Heart left ventricle (tissue), 16 donors: Measurements from ENCODE around the gene HTRA2. TPM values are rescaled to one million over a fixed set of nuclear protein-coding genes. Genes with fewer than 3 reads are reported as not detected.

Source experiments
- ATAC-seq, 4 donors: fragments of 200-7000 bp; cut with Tn5 transposase; one replicate each; pipeline ENCODE4 v1.9.1; 2020 to 2022; ENCODE audit warnings: moderate library complexity in 4 of 4, mild to moderate bottlenecking in 3 of 4, moderate number of reproducible peaks in 1 of 4
- DNase-seq, 5 donors: peaks; one replicate each; pipeline ENCODE4 v3.0.0-alpha.2; 2020
- H3K27ac ChIP-seq, 12 donors: fragments of 200-600 bp; sonication (generic) in 4 of 12; one replicate each; pipeline versions ENCODE4 v1.5.0 to v1.8.0; 2016 to 2022; ENCODE audit warnings: mild to moderate bottlenecking in 2 of 12
- H3K27me3 ChIP-seq, 9 donors: fragments of 200-600 bp; sonication (generic) in 2 of 9; one replicate each; pipeline versions ENCODE4 v1.5.1 to v1.8.0; 2016 to 2022; ENCODE audit warnings: mild to moderate bottlenecking in 3 of 9
- H3K36me3 ChIP-seq, 9 donors: fragments of 200-600 bp; sonication (generic) in 2 of 9; one replicate each; pipeline versions ENCODE4 v1.5.0 to v1.8.0; 2018 to 2022; ENCODE audit warnings: mild to moderate bottlenecking in 2 of 9
- H3K4me1 ChIP-seq, 12 donors: fragments of 200-600 bp; sonication (generic) in 4 of 12; one replicate each; pipeline versions ENCODE4 v1.5.0 to v1.8.0; 2016 to 2022; ENCODE audit warnings: mild to moderate bottlenecking in 3 of 12
- H3K4me3 ChIP-seq, 12 donors: fragments of 200-600 bp; sonication (generic) in 4 of 12; one replicate each; pipeline versions ENCODE4 v1.5.0 to v1.8.0; 2017 to 2022; ENCODE audit warnings: mild to moderate bottlenecking in 9 of 12, moderate library complexity in 4 of 12
- H3K9me3 ChIP-seq, 12 donors: fragments of 200-600 bp; sonication (generic) in 4 of 12; one replicate each; pipeline versions ENCODE4 v1.5.0 to v1.8.0; 2016 to 2022; ENCODE audit warnings: mild to moderate bottlenecking in 1 of 12
- POLR2A ChIP-seq, 2 donors: fragments of 450-650 bp; IDR thresholded peaks; one replicate each; pipeline ENCODE4 v1.6.1; 2017; ENCODE audit warnings: antibody characterized with exemption in 2 of 2, mild to moderate bottlenecking in 2 of 2, moderate library complexity in 2 of 2
- WGBS, 4 donors: extraction: QIAGEN DNeasy Blood & Tissue Kit in 2 of 4; methylation state at CpG; one replicate each; pipeline versions ENCODE4 v1.1.5 to v1.1.7; 2013 to 2018; 5-methylcytosine and 5-hydroxymethylcytosine counted together
- intact Hi-C, 10 donors: fragments of 100-400 bp; cut with DNase I; formaldehyde crosslinking; loops; one replicate each; pipeline versions ENCODE4 v1.11.1 to v1.14.2; 2022
- polyA plus RNA-seq, 2 donors: library from polyadenylated mRNA; stranded (reverse); fragments of 200-250 nt; gene quantifications; one replicate each; pipeline ENCODE4 v1.2.3, GENCODE V29; 2013
- total RNA-seq, 9 donors: library from RNA; depleted of rRNA in 2 of 9; stranded (reverse); fragments of >200 nt in 2 of 9; fragmentation: NEBNext Ultra II Directional in 3 of 9; extraction: Animal tissue kit (Norgen Biotek cat#: 25700) in 3 of 9; gene quantifications; one replicate each; pipeline versions ENCODE4 v1.1.0 to v1.2.4, GENCODE V29; 2016 to 2023
- TF ChIP-seq, protein P1 (sequence below), 12 donors: fragments of 200-600 bp; sonication (generic) in 4 of 12; IDR thresholded peaks; one replicate each; pipeline versions ENCODE4 v1.5.0 to v1.8.0; 2018 to 2022; ENCODE audit warnings: antibody characterized with exemption in 12 of 12, mild to moderate bottlenecking in 5 of 12
- donor health status: ischemic (EF 13 %, LVEDD 7.1; RV severe dilation, severe dysfunction).
- donor health status: healthy with polysubstance abuse.
- donor health status: DM: no; HTN: yes; CAD: no.
- donor health status: DM: no; HTN: no; CAD: no.
- donor health status: ischemic (EF 25% LVEDD 6.9; RV normal size, moderate dysfunction).
- donor health status: ischemic (EF 25% LVEDD 5.7; RV mildly dilated, moderate dysfunction).
- donor health status: healthy.
- donor health status: DM: yes; HTN: yes; CAD: no.
- donor health status: ischemic (EF 35%, LVEDD 5.7; RV mildly dilated, moderate dysfunction).
- donor health status: nonischemic (EF 11% LVEDD 7.7; RV severe dilation, severe dysfunction).
- donor health status: DM: yes; HTN: yes; CAD: no.
- donor health status: PGD.
- donor health status: ischemic (EF 29% LVEDD 5.4; RV normal size, mild dysfunction).
- donor health status: nonischemic (EF 23%, LVEDD 6.1; RV moderate dilation, normal function).

Gene HTRA2
- total and polyA plus RNA-seq, 11 donors: 23.6 to 45.4 (median 24.8) TPM

DNA sequence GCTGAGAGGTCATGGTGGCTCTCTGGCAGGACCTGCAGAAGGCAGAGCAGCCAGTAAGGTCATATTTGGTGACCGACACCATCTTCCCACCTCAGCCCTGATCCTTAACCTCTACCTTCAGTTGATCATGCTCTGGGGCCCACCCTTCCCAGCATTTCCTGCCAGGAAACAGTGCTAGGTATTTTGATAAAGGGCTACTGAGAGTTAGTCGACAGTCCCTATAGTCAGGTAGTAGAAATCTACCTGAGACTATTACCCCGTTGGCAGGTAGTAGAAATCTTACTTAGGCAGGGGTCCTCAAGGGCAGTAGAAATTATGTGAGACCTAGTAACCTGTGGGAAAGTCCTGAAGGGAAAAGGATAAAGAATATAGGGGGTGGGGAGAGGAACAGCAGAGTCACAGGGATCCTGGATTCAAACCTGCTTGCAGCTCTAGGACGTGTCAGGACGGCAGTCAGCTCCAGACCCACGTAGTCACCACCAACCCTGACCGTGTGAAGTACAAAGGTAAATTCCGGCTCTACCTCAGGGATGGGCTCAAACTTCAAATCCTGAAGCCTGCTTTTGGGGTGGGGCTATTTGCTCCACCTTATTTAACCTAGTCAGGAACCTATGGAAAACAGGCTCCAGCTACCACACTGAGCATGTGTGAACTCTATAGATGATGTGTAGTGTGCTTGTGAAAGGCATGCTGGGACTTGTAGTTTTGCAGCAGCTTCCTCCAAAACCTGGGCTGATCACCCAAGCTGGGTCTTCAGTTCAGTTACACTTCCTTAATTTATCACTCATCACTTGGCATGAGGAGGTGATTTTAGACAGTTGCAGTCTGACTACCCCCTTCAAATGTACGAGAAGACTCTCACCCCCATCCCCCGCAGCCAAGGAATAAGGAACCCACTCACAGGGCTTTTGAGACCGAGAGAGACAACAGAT lies 3.8 kb upstream of the HTRA2 start, which contains the start of gene DQX1:
Gene DQX1 (minus strand): TSS at position 515 of the 932 bp plus-strand sequence. CDS start 502 bp downstream, at position 13.
- Histone ChIP-seq H3K9me3 (no peaks in the 10 kb centered on the region), H3K27me3 (peaks cover 0 to 4% (median 0%) of the 10 kb centered on the region in 9 donors), H3K4me3 (no peak within 1 kb of the TSS), H3K27ac (no peak within 1 kb of the TSS), H3K36me3 (peaks cover 0 to 32% (median 27%) of the 10 kb centered on the region in 9 donors), H3K4me1 (peaks cover under 1 to 25% (median 17%) of the 10 kb centered on the region in 12 donors)
- WGBS, 4 donors: 87 to 92% (median 89%) methylated on average over 11 of the region's 11 CpGs
- no peak for TF ChIP-seq POLR2A (IDR thresholded peaks at IDR 0.05)
- TF ChIP-seq, protein P1, sequence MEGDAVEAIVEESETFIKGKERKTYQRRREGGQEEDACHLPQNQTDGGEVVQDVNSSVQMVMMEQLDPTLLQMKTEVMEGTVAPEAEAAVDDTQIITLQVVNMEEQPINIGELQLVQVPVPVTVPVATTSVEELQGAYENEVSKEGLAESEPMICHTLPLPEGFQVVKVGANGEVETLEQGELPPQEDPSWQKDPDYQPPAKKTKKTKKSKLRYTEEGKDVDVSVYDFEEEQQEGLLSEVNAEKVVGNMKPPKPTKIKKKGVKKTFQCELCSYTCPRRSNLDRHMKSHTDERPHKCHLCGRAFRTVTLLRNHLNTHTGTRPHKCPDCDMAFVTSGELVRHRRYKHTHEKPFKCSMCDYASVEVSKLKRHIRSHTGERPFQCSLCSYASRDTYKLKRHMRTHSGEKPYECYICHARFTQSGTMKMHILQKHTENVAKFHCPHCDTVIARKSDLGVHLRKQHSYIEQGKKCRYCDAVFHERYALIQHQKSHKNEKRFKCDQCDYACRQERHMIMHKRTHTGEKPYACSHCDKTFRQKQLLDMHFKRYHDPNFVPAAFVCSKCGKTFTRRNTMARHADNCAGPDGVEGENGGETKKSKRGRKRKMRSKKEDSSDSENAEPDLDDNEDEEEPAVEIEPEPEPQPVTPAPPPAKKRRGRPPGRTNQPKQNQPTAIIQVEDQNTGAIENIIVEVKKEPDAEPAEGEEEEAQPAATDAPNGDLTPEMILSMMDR (IDR thresholded peaks at IDR 0.05): no peak
- ATAC-seq: no peak
- intact Hi-C loops: loop anchor here in 1 of 10 donors (5.0 kb wide), 1 partner anchor 39 kb away; no protein-coding TSS in a partner anchor
- no peak for DNase-seq

DNA sequence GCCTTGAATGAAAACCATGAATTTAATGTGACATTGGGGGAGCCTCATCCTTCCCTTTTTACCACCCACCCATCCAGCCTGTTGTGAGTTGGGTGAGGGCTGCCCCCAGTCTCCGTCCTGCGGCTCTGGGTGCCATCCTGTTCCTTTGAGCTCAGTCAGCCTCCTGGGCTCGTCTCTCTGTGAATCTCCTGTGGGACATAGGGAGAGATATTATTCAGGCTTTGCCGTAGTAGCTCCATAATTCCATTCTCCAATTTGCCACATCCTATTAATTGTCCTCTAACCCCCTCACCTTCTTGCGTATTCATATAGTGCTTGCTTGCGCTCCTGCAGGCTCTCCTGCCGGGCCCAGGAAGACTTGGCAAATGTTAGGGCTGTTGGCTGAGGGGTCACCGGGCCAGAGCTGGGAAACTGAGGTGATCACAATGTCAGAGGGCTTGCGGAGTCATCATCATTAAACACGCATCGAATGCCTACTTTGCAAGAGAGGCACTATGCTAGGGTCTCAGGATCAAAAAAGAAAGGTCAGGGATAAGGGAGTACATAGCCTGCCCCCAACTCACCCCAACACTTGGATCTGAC lies 3.0 kb upstream of the HTRA2 start:
- no peak overlapping the region for H3K27ac ChIP-seq
- no peaks in the 10 kb centered on the region for H3K9me3 ChIP-seq
- WGBS, 4 donors: 96 to 98% (median 97%) methylated on average over 11 of the region's 11 CpGs
- H3K4me1 ChIP-seq: peaks cover 5 to 33% (median 25%) of the 10 kb centered on the region in 12 donors
- H3K27me3 ChIP-seq: no peaks in the 10 kb centered on the region
- no peak overlapping the region for H3K4me3 ChIP-seq
- DNase-seq: no peak
- peaks cover 0 to 36% (median 30%) of the 10 kb centered on the region in 9 donors for H3K36me3 ChIP-seq
- intact Hi-C loops: loop anchor here in 1 of 10 donors (5.0 kb wide), 1 partner anchor 39 kb away; no protein-coding TSS in a partner anchor
- no peak for ATAC-seq
- TF ChIP-seq, protein P1 (IDR thresholded peaks at IDR 0.05): no peak
- no peak for TF ChIP-seq POLR2A (IDR thresholded peaks at IDR 0.05)

DNA sequence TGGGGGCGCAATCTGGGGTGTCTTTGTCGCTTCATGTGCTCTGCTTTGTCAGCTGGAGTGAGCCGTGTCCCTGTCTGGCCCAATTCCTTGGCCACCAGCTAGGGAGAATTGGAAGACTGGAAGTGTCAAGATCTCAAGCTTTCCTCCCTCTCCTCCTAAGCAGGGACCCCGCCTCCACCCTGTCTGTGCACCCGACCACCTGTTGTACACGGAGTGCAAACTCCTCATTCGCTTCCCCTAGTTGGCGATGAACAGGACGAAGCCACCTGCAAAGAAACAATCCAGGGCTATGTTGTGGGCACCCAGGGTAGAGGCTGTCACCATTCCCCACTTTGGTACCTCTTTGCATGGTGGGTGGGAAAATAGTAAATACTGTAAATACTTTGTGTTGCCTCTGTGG lies 2.0 kb upstream of the HTRA2 start:
- intact Hi-C loops: loop anchor here in 2 of 10 donors (2.0 to 5.0 kb wide), 2 partner anchors 21 to 40 kb away; partner anchors contain the start of gene PCGF1 (in 1 of the 2)
- no peak overlapping the region for H3K27ac ChIP-seq
- 92 to 96% (median 95%) methylated on average over 9 of the region's 9 CpGs for WGBS, 4 donors
- DNase-seq (no peak), ATAC-seq (no peak)
- TF ChIP-seq, protein P1 (IDR thresholded peaks at IDR 0.05): no peak
- TF ChIP-seq POLR2A (IDR thresholded peaks at IDR 0.05): no peak
- no peaks in the 10 kb centered on the region for H3K9me3 ChIP-seq
- no peaks in the 10 kb centered on the region for H3K27me3 ChIP-seq
- H3K4me1 ChIP-seq: peaks cover 5 to 36% (median 26%) of the 10 kb centered on the region in 12 donors
- no peak overlapping the region for H3K4me3 ChIP-seq
- H3K36me3 ChIP-seq: peaks cover 0 to 46% (median 39%) of the 10 kb centered on the region in 9 donors
